Mucosa of gallbladder (tissue), 1 donor: Measurements from ENCODE around the gene LZTS3. TPM values are rescaled to one million over a fixed set of nuclear protein-coding genes. Genes with fewer than 3 reads are reported as not detected.
"Not testable (repeated sequence)": the region's sequence is repeated elsewhere in the genome, so short reads cannot be mapped to it uniquely, and the experiment has no call there.

Experiments used
- DNase-seq: peaks from one replicate; pipeline ENCODE4 v3.0.0-alpha.2; 2020; ENCODE audit warnings: low spot score
- total RNA-seq: library from RNA; stranded (reverse); gene quantifications from one replicate; pipeline ENCODE4 v1.2.1, GENCODE V29; 2021
- donor health status: DM: no; HTN: no; CAD: no.

Gene LZTS3
- 54.1 TPM for total RNA-seq

DNA sequence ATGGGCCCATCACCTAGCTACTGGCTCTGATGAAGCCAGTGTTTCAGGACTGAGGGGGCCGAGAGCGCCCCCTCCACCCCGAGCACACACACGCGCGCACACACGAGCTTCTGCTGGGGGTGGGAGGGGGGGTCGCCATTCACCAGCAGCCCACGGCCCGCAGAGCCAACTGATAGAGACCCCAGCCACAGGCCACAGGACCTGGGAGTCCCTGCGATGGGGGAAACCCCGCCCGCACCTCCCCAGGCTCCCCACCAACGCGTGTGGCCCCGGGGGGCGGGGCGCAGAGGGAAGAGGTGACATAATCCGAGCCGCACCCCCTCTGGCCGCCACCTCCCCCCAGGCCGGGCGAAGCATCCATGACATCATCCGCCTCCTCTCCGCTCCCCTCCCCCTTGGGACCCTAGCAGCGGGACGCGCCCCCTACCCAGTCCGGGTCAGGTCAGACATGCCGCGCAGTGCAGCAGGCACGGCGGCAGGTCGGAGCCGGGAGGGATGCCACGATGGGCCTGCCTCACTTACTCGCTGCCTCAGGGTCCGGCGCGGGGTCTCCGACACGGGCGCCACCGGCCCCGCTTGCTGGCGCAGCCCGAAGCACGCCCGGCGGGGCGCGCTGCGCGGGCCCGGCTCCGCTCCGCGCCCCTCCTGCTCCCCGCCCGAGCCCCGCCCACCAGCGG is at the start of gene LZTS3:
Gene LZTS3 (minus strand): TSS at position 617 of the 677 bp plus-strand sequence. CDS start 6,386 bp downstream, outside the sequence.
- peak; percentile 65 for DNase-seq

DNA sequence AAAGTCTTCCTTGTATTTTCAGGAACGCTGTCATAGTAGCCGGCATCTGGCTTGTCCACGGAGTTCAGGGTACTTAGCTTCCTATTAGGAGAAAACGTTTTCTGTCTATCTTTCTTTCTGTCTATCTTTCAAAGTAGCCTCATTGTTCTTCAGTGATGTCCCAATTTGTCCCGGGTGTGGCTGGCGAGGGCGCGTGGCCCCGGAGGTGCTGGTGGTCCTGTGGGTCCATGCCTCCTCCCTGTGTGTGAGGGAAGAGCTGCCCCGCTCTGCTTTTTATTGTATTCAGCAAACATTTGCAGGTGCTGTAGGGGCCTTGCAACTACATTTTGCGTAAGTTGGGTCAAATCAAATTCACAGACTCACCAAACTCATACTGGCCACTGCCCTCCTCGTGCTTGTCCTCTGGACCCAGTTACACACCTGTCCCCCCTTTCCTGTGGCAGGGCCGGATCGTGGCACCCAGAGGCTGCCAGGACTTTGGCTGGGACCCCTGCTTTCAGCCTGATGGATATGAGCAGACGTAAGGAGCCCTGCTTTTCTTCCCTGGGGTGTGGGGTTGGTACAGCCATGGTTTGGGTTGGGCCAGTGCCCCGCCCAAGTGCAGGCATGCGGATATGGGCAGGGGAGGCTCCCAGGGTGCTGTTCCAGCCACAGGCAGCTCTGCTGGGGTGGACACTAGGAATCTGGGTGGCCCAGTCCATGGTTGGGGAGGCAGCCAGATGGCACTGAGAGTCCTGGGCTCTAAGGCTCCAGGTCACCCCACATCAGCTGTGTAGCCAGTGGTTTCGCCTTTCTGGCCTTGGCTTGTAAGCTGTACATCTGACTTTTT is 48.3 kb upstream of the LZTS3 start:
- no peak for DNase-seq

DNA sequence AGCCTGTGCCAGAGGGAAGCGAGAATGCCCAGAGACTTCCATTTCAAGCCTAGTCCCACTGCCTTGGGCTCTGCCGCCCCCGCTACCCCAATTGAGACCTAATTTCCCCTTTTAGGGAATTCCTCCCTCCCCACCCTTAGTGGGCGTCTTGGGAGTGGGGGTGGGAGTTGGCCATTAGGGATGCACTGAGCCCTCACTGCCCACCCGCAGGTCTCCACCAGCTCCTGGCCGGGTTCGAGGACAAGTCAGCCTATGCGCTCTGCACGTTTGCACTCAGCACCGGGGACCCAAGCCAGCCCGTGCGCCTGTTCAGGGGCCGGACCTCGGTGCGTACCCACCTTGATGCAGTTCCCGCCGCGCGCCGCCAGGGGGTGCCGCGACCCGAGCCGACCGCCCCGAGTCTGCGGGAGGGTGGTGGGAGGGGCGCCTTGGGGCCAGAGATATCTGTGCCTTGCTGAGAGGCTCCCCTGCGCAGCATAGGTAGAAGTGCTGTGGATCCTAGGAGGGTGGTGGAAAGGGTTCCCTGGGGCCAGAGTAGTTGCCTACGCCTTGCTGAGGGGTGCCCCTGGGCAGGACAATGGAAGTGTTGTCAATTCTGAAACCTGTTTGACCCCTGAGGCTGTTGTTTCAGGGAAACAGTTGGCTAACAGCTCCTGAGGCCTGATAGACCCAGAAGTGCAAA is 45.1 kb upstream of the LZTS3 start:
- DNase-seq = peak; percentile 37

GRCh38 chr20:3215359-3215917 is 42.1 kb upstream of the LZTS3 start:
- DNase-seq = not testable (repeated sequence)

- DNase-seq = no peak
Measured at GRCh38 chr20:3213226-3213625, 39.9 kb upstream of the LZTS3 start.

- no peak for DNase-seq
Measured at GRCh38 chr20:3210346-3210745, 37.0 kb upstream of the LZTS3 start.

DNA sequence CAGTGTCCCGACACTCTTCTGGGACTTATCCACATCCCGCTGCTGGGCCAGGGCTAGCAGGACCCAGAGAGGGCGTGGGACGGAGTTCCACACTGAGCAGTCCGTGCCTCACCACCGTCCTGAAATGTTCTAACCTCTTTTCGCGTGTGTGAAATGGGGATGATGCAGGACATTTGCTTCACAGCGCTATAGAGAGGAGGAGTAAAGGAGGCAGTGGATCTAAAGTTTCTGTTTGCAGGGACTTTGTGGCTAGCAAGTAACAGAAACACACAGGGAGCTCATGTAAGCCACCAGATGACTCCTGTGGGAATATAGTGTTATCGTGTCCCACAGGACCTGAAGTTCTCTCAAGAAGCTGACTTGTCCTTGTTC is 36.6 kb upstream of the LZTS3 start:
- no peak for DNase-seq

DNA sequence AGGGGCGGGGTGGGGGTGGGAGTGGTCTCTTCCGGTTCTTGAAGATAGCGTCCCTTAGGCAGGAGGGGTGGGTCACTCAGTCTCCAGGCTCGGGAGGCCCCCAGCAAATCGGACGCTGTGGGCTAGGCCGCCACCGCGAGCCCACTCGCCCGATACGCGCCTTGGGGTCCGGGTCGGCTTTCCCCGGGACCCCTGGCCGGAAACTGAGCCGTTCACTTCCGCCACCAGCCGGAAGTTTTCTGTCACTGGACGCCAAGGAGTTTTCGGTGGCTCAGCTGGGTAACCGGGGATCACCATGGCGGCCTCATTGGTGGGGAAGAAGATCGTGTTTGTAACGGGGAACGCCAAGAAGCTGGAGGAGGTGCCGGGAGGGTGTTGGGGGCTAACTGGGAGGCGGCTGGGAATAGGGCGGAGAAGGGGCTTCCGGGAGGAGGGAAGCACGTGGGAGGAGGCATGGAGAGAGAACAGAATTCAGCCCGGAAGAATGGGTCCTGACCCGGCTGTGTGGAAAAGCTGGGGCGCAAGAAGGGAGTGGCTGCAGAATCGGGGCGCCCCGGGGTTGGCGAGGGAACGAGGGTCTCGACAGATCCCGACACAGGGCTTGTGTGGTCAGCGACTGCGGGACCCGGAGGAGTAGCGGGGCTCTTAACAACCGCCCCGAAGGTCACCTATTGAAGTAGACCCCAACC is 36.1 kb upstream of the LZTS3 start, which contains the start of gene ITPA:
Gene ITPA (plus strand): TSS at position 242 of the 689 bp plus-strand sequence. CDS start 54 bp downstream, at position 296.
- DNase-seq = peak; percentile 48

DNA sequence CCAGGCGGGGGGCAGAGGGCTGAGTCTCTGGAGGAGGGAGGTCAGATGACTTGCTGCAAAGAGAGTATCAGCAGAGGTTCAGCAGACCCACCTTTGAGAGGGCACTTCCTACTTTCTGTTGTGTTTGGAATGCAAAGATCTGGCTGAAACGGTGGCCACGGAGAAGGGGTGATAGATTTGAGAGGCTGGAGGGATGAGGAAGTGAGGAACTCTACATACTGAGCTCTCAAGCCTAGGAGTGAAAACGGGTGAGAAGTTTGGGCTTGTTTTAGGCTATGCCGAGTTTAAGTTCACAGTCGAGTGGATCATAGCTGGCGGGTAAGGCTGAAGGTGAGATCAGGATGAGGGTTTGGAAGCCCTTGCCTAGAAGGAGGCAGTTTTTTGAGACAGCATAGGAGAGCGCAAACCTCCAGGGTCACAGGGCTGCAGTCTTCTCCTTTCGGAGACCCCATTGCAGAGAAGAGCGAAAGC is 35.5 kb upstream of the LZTS3 start:
- no peak for DNase-seq

GRCh38 chr20:3204124-3204794 is 30.9 kb upstream of the LZTS3 start, which contains the start of gene DDRGK1:
Gene DDRGK1 (minus strand): TSS chr20:3204682. CDS start chr20:3204627, 55 bp downstream.
- peak; percentile 91 for DNase-seq

DNA sequence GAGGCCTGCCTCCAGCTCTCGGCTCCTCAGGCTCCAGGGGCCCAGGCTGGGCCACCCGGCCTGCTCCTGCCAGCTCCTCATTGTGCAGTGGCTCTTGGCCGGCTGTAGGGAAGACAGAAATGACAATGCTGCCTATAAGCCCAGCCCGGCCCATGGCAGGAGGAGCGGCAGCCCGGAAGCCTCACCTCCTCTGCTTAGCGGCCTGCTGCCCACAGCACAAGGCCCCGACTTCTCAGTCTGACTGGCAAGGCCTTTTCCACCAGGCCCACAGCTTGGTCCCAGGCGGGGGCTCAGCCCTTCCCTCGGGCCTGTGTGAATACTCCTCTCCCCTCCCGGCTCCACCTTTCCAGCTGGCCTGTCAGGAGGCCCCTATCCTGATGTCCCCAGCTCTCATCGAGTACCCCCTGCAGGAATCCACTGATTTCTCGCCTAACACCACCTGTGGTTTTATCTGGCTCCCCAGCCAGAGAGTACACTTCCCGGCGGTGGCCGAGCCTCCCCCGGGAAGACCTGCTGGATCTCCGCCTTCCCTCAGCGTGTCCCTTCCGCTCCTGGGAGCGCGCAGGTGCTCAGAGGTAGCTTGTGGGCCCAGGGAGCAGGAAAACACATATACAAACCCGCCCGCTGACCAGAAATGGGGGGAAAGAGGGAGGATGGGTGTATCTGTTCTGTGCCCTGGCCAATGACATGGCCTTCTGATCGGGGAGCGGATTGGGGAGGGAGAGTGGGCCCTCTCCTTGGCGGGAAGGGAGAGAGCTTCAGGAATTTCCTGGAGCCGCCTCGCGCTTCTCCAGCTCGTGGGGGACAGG is 30.2 kb upstream of the LZTS3 start:
- no peak for DNase-seq

DNA sequence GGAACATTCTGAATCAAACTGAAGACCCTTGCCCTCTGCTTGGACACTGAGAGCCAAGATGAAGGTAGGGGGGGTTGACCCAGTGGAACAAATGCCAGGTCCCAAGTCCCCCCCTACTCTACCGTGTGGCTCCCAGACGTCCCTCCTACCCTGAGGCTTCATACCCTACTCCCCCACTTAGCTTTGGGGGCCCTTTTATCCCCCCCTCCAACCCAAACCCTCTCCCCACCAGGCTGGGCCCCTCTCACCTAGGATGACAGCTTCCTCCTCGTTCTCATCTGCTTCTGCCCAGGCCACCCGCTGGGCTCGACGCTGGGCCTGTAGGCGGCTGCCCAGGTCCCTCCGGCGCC is 29.6 kb upstream of the LZTS3 start:
- no peak for DNase-seq

- no peak for DNase-seq
Measured at GRCh38 chr20:3199976-3200755, 26.8 kb upstream of the LZTS3 start.

GRCh38 chr20:3199206-3199605 is 25.9 kb upstream of the LZTS3 start:
- DNase-seq = no peak

GRCh38 chr20:3195590-3196237 is 22.4 kb upstream of the LZTS3 start:
- DNase-seq = no peak

GRCh38 chr20:3194617-3195280 is 21.4 kb upstream of the LZTS3 start:
- no peak for DNase-seq

DNA sequence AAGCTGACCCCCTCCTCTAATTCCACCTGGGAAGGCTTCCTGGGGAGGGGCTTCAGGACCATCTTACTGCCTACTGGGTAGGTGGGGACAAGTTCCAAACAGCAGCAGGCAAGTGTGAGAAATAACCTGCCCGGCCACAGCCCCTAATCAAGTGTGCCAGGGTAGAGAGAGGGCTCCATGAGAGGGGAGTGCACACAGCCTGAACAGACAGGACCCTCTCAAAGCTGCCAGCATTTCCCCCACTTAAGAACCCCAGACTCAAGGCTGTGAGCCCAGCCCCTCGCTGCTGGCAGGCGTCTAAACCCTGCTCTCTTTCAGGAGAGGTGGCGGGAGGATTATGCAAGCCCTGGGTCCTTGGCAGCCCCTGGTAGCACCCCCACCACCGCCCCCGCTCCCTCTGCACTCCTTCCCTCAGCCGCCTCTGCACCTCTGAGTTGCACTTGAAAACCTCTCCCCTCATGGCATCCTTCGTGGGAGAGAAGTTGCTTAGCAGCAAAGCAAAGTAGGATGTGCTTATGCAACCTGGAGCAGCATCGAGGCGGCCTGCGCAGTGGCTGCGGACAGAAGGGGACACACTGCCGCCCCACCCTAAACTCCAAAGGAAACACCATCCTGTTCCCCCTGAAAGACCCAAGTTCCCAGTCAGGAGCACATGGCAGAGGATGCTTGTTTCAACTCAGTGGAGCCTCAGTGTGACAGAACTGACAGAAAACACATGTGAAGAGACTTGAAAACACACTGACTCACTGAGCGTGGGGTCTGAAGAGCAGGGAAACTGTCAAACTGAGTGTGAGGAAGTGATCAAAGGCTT is 20.7 kb upstream of the LZTS3 start:
- DNase-seq = no peak
